Measurements from ENCODE around the gene OR10G4.
"Not testable (repeated sequence)": the region's sequence is repeated elsewhere in the genome, so short reads cannot be mapped to it uniquely, and the experiment has no call there.

Gene OR10G4, protein sequence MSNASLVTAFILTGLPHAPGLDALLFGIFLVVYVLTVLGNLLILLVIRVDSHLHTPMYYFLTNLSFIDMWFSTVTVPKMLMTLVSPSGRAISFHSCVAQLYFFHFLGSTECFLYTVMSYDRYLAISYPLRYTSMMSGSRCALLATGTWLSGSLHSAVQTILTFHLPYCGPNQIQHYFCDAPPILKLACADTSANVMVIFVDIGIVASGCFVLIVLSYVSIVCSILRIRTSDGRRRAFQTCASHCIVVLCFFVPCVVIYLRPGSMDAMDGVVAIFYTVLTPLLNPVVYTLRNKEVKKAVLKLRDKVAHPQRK

DNA sequence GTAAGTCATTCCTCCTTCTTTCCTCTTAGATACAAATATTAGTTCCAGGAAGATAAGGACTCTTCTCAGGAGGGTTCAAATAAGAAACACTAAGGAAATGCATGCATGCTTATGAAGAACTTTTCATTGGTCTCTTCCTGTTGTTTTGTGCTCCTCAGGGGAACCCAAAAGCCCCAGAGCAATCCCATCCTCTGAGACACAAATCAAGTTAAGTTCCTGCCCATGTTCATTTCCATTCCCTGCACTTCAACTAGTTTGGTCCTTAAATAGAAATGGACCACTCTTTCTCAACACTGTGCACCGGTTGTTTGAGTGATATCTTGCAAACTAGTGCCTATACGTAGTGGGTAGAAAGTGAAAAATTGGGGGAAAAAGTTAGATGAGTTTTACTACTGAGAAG, at the start of gene OR10G4:
TSS of gene OR10G4 (plus strand) at position 301 of the 400 bp plus-strand sequence. CDS start 2,578 bp downstream, outside the sequence.
- DNase-seq, result no peak

DNA sequence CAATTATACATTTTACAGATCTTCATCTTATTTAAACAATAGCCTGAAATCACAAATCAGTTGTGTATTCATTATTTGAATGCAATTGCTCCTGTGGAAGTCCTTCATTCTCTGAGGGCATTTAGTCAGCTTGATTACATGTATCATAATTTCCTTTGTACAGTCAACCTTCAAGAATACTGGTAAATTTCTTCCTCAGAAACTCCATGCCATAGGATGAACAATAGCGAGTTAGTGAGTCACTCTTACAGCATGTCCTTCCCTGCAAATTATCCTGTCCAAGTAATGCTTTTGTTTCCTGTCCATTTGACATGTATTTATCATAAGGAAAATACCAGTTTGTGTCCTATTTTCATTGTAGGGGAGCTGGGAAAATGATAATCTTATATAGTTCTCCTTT, 39.0 kb upstream of the OR10G4 start:
- no peak for DNase-seq

DNA sequence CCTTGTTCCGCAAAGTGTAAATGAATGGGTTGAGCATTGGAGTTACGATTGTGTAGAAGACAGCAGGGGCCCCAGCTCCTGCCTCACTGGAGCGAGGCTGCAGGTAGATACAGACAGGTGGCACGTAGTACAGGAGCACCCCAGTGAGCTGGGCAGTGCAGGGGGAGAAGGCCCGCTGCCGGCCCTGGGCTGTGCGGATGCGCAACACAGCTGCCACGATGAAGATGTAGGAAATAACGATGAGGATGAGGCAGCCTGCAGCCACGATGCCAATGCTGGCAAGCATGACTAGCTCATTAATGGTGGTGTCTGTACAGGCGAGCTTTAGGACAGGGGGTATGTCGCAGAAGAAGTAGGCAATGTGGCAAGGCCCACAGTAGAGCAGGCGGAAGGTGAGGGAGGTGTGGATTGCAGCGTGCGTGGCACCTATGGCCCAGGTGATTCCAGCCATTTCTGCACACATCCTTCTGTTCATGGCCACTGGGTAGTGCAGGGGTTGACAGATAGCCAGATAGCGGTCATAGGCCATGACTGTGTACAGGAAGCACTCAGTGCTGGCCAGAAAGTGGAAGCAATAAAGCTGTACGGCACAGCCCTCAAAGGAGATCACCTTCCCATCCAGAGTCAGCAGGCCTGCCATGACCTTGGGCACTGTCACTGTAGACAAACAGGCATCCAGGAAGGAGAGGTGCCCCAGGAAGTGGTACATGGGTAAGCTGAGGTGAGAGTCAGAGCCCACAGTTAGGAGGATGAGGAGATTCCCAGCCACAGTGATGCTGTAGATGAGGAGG, 35.8 kb upstream of the OR10G4 start:
- no peak for DNase-seq

DNA sequence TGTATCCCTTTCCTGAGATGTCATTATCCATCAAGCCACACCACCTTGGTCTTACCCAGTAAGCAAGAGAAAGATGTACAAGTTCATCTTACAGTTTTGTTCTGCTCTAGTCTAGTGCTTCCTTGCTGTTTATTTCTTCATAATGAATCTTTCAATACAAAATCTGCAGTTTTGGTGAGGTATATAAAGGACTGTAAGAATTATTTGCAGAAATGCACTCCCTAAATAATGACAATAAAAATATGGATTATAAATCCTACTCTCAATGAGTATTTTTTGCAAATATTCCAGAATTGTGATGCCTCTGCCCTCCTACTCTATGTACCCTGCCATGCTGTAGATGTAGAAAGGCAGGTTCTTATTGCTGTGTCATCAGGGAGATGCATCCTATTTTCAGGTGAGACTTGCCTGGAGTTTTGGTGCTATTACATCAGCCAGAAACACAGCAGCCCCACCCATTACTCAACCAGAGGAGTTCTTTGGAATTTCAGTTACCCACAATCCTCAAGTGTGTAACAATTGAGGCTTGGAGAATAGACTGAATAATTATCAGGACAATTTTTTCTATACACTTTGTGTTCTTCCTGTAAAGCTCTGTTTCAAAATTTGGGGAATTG, 35.0 kb upstream of the OR10G4 start, which contains the start of gene OR10S1:
TSS of gene OR10S1 (minus strand) at position 51 of the 617 bp plus-strand sequence. CDS start 117 bp downstream, outside the sequence.
- DNase-seq, result no peak

DNA sequence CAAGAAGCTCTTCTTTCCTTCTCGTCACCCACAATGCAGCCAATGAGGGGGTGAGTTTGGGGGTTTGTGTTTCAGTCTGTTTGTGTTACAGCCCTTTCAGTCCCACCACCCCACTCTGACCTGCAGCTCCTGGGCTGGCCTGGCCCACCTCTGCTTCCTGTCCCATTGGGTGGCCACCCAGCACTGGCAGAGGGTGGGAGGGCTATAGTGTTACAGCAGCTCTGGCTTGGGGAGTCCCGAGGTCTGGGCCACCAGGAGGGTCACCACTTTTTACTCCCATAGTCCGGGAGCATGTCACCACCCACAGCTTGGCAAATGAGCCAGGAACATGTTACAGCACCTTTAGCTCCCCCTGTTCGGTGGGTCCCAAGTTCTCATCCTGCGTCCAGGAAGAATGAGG, 33.5 kb upstream of the OR10G4 start:
- no peak for DNase-seq

DNA sequence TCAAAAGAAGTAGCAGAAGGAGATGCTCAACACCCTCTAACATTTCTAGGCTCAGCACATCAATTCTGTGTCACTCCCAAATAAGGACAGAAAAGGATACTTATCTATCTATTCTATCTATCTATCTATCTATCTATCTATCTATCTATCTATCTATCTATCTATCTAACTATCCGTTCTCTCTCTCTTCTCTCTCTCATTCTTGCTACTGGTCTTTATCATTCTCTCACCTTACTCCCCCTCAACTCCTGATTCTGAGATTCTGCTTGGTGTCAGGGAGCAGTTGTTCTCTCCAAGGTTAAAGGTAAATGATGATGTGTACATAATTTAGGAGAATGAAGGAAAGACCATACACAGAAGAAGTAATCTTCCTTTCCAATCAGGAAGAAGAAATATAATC, 17.7 kb upstream of the OR10G4 start, which contains the start of gene OR10G6:
TSS of gene OR10G6 (minus strand) at position 43 of the 400 bp plus-strand sequence. CDS start at position 43, 0 bp downstream.
- DNase-seq, result no peak

DNA sequence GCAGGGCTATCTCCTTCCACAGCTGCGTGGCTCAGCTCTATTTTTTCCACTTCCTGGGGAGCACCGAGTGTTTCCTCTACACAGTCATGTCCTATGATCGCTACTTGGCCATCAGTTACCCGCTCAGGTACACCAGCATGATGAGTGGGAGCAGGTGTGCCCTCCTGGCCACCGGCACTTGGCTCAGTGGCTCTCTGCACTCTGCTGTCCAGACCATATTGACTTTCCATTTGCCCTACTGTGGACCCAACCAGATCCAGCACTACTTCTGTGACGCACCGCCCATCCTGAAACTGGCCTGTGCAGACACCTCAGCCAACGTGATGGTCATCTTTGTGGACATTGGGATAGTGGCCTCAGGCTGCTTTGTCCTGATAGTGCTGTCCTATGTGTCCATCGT, 3.0 kb downstream of the OR10G4 start:
- DNase-seq, result not testable (repeated sequence)

DNA sequence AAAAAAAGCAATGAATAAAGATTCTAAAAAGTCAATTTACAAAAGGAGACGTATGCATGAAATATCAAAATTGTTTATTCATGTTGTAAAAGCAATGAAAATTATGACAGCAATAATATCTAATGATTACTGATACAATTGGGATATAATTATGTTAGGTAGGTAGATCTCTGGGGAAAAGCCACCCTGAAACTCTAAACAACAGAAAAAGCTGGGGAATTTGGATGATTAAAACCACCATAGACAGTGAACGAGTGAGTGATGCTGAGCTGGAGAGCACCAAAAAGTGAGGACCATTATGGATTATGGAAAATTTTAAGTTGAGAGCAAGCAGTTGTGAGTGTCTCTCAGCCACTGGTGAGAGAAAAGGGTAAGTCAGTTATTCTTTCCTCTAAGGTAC, 13.7 kb downstream of the OR10G4 start, which contains the start of gene OR10G8:
TSS of gene OR10G8 (plus strand) at position 301 of the 400 bp plus-strand sequence. CDS start 2,825 bp downstream, outside the sequence.
- no peak for DNase-seq

DNA sequence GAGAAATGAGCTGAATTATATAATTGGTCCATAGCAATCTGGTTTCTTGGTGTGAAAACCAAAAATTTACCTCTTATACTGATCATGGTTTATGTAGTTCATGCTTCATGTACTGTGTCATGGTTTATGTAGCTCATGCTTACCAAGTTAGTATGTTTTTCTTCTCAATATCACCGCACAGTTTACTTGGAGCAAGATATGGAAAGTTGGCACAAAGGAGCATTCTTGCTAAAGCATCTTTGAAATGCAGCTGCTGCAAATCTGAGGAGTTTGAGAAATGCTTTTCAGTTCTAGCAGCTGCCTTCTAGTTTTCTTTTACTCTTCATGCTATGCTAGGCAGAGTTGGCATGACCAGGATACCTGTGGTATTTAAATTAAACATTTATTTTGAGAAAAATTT, 23.9 kb downstream of the OR10G4 start:
- no peak for DNase-seq

DNA sequence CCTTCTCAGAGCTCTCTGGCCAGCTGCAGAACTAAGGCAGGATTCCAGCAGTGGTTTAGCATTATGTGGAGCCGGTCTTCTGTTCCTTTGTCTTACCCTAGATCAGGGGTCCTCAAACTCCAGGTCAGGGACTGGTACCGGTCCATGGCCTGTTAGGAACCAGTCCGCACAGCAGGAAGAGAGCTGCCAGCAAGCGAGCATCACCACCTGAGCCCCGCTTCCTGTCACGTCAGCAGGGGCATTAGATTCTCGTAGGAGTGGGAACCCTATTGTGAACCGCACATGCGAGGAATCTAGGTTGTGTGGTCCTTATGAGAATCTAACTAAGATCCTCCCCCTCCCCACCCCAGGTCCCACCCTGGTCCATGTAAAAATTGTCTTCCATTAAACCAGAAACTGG, 26.8 kb downstream of the OR10G4 start:
- no peak for DNase-seq

DNA sequence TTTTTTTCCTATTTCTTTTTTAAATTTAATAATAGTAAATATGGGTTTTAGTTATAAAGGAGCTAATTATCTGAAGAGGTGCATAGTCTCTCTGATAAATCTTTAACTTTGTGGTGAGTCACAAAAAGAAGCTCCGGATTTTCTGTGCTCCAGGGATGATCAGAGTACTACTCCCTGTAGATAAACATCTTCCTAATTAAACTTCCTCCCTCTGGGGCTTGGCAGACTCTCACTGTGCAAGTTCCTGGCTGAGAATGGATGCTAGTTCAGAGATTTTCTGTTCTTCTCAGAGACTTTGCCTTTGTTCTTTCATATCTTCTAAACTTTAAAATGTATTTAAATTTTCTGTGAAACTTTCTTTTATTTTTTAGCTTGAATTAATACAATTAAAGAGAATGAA, 28.5 kb downstream of the OR10G4 start, which contains the start of gene OR10G7:
TSS of gene OR10G7 (minus strand) at position 72 of the 400 bp plus-strand sequence. CDS start 2,324 bp downstream, outside the sequence.
- no peak for DNase-seq

DNA sequence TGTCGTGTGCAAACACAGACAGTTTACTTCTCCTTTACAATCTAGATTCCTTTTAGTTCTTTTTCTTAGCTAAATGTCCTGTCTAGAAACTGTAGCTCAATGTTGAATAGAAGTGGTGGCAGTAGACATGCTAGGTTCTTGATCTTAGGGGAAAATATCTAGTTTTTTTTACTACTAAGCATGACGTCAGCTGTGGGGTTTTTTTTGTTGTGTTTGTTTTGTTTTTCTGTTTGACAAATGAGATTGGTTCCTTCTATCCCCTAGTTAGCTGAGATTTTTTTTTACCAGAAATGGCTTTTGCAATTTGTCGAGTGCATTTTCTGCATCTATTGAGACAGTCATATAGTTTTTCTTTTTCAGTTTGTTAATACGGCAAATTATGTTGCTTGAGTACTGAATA, 30.6 kb downstream of the OR10G4 start:
- no peak for DNase-seq

DNA sequence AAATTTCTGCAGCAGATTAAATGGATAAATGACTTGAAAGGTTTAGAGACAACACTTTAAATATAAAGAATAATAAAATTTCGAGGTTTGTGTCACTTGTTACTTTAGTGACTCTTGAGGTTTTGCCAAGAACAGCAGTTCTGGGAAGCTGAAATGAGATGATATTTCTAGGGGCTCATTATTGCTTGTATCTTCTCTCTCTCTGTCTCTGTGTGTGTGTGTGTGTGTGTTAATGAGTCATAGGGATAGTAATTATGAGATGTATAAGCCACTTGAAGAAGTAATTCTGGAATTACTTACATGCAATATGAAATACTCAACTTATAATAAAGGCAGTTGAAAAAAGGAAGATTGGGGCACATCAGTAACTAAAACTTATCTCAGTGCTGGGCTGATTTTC, 38.0 kb downstream of the OR10G4 start:
- no peak for DNase-seq

DNA sequence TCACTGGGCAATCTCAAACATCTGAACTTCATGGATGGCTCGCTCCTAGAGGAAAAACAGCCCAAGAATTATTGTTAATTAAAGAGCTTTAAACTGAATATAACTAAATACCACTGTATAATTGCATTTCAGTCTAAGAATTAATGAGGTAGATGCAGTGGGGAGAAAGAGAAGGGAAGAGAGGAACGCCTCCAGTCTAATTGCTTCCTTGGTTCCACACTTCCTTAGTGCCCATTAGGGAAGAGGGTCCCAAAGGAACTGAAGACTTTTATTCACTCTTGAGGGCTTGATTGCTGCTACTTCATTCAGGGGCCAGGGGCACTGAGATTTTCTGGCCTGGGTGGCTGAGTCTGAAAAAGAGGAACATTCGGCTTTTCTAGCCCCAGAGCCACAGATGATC, 40.2 kb downstream of the OR10G4 start:
- no peak for DNase-seq

All from cortex of kidney (tissue), 1 donor.